Left forelimb (tissue), 1 donor: ENCODE measurements around the gene HOXB3.

Experiments
- DNase-seq: peaks from one replicate; pipeline ENCODE4 v3.0.0-alpha.2; 2018; ENCODE audit warnings: low spot score

Gene HOXB3

GRCh38 chr17:48597778-48598631, 8.0 kb upstream of the HOXB3 start:
- DNase-seq = no peak

DNA sequence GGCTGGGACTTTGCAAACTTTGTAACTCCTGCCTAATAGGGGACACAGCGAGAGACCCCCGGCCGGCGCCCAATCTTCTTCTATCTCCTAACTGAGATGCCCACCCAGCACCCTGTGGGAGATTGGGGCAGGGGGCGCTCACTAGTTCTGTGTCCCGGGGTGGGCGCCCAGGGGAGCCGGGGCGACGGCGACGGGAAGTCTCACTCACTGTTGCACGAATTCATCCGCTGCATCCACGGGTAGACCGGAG, 7.4 kb upstream of the HOXB3 start:
- DNase-seq = no peak

DNA sequence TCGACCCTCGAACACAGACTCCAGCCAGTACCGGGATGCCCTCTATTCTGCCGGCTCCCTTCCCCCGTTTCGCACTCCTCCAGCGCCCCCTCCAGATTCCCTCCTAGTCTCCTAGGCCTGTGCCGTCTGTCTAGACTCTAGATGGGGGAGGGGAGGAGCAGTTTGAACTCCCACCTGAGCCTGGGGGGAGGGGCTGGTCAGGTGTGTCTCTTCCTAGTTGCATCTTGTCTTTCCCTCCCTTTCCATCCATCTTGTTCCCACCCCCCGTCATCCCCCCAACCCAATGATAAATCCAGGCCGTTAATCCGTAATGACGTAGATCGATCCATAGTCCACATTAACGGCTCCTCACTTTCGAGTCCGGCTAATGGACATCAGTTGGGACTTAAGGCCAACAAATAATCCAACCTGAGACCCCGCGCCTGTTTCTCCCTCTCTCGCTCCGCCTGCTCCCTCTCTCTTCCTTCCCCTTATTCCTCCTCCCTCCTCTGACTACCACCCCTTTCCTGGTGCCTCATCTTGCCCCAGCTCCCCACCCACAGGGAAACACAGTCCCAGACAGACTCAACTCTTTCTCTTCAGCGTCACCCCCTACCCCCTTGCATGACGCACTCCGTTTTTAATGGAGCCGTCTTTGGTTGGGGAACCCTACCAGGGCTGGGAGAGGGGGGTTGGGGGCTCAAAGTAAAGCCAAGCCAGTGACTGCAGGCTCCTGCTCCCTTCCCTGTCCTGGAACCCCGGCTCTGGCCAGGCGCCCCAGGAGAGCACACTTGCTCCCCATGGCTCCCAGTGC, 6.9 kb upstream of the HOXB3 start:
- DNase-seq = no peak

- DNase-seq = no peak
Observed at GRCh38 chr17:48596000-48596734, 6.1 kb upstream of the HOXB3 start.

GRCh38 chr17:48595278-48595999, 5.4 kb upstream of the HOXB3 start:
- DNase-seq = no peak

DNA sequence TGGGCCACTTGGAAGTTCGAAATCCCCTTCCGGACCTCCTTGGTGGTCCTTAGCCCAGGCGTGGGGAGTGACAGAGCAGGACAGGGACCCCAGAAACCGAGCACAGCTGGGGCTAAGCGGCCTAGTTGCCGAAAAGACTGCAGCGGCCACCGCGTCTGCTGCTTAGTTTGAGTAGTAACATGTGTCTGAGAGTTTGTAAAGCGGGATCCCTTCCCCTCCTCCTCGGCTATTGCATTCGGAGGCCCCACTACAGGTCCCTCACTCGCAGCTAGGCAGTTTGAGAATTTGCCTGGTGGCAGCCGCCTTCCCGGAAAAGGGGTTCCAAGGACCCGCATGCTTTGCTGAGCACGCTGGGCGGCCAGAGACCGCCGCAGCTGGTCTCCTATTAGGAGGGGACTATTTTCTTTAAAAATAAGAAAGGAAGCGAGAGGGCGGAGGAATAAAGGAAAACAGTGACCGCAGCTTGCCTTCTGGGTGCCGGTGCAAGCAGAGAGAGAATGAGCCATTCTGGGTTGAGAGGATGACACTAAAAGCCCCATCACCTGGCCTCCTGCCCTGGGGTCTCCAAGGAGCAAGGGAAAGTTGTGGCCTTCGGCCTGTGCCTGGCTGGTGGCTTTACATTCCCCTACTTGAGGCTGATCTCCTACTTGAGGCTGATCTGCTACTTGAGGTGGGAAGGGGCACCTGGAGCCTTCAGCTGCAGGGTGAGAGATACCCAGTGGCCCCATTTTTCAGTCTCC, 4.7 kb upstream of the HOXB3 start:
- DNase-seq = no peak

GRCh38 chr17:48593840-48594537, 3.9 kb upstream of the HOXB3 start:
- no peak for DNase-seq

DNA sequence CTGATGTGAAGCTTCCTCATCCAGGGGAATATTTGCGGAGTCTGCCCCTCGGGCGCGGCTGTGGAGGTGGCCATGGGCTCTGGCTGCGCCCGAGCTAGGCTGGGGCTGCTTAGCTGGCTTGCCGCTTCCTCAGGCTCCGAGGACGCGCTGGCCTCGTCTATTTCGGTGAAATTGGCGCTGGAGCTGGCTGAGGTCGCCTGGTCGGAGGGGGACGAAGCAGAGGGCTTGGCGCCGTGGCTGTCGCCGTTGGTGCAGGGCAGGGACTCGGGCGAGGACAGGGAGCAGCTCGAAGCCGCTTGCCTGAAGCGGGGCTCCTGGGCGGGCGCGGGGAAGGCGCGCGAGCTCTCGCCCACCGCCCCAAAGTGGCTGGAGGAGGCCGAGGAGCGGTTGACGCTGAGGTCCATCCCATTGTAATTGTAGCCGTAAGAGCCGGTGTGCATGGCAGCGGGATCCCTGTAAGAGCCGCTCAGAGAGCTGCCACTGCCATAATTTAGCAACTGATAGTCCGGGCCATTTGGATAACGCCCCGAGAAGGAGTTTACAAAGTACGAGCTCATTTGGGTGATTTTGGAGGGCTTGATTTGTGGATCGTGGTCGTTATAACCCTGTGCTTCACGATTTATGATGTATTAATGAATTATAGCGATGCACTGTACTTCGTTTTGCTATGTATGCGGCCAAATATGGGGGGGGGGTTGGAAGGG, 3.2 kb upstream of the HOXB3 start, which contains the start of gene HOXB5:
HOXB5 (minus strand) TSS at position 654 of the 704 bp plus-strand sequence; CDS start at position 557, 97 bp downstream.
- DNase-seq = no peak

- DNase-seq = no peak
Observed at GRCh38 chr17:48592577-48592976, 2.5 kb upstream of the HOXB3 start.

GRCh38 chr17:48592057-48592514, 2.0 kb upstream of the HOXB3 start:
- no peak for DNase-seq

DNA sequence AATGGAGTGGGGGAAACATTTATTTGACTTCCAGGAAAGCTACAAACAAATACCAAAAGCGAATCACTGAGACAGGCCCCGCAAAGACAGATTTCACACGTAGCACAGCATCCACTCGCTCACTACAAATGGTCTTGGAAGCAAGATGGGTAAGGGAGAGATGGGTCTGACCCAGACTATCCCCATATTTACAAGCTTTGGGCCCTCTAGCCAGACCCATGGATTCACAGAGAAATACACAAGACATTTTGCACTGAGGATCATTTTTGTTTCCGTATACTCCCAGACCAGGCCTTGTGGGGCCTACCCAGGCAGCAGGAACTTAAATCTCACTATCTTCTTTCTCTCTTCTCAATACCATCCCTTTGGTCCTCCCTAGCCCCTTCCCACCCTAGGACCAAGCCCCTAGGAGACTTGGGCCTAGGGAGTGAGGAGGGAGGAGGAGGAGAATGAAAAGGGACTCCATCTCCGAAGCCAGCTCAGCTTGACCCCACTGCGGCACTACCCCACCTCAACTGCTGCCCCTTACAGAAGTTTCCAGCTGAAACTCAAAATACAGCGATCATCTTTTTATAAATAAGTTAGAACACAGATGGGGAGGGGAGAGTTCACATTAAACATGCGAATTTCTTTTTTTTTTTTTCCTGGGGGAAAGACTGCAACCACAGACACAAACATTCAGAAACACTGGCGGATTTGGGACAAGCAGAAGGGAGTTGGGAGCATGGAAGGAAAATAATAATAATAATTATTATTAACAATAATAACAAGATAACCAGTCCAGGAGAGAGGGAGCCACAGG, 1.4 kb upstream of the HOXB3 start:
- DNase-seq = no peak

DNA sequence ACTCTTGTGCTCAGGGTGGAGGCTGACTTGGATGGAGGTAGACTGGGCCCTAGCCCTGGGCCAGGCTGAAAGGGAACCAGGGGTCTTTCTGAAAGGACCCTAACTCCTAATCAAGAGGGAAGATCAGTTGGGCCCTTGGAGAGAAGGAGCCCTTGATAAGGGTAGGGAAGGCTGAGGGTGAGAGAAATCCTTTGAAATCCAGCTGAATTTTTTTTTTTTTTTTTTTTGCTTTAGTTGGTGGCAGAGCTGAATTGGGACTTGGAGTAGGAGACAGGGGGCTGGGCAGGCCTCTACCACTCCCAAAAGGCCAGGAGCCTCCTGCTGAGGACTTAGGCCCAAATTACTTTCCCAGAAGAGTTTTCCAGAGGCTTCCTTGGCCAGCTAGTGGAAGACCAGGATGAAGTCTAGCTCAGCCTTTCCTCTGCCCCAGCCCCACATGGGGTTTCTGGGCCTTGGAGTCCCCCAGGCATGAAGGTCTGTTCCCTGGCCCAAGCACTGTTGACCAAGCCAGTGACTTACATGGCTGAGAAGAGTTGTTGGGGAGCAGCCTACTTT, 643 bp upstream of the HOXB3 start:
- no peak for DNase-seq

DNA sequence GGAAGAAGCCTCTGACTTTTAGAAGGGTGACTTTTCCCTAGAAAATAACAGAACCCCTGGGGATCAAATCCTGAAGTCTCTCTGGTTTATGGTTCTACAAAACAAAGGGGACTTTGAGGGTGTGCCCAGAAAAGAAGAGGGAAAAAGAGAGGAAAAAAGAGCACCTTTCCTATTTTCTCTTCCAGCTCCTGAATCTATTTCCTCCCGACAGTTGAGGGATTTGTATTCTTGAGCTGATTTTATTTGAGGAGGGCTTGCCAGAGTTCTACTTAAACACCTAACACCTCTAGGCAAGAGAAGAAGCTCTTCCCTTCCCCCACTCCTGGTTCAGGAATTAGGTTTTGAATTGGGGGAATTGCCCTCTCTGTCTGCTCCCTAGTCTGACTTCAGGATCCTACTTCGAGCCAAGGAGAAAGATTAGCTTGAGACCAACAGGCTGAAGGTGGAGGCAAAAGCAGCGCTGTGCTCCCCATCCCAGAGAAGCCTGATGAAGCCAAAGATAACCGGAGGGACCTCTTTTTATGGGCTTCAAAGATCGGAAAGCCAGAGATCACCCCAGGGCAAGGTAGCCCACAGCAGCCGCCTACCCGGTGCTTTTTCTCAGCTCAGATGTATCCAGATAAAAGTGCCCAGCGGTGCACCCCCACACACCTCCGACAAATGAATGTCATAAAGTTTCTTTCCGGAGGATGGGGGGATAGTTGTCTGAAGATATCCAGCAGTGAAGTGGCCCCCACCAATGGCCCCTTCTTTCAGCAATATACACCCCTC, 796 bp downstream of the HOXB3 start:
- no peak for DNase-seq

DNA sequence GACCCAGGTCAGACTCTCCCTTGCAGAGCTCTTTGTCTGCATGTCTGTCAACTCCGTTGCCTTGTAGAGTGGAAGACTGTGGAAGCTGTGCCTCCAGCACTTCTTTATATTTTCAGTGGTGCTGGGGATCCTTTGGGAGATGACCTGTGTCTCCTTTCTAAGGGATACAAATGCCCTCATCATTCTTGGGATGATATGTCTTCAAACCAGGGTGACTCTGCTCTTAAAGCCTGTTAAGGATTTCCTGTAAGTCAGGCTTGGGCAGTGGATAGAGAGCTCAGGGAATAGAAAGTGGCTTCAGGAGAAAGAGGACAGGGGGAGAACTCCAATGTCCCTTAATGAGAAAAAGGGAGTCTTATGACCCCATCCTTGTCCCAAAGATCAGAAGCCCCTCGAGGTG, 1.5 kb downstream of the HOXB3 start:
- no peak for DNase-seq

DNA sequence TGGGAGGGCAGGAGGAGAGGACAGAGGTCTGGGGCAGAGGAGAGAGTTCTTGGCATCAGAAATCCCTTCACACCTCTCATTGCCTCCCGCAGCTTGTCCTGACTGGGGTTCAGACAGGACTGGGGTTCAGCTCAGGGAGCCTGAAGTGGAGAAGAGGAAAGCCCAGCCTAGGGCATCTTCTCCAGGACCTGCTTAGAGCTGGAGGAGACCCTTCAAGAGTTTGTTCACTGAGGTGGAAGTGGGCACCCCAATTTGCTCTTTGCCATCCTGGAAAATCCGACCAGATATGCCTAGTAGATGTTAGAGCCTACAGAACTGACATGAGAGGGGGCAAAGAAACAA, 2.0 kb downstream of the HOXB3 start:
- no peak for DNase-seq

DNA sequence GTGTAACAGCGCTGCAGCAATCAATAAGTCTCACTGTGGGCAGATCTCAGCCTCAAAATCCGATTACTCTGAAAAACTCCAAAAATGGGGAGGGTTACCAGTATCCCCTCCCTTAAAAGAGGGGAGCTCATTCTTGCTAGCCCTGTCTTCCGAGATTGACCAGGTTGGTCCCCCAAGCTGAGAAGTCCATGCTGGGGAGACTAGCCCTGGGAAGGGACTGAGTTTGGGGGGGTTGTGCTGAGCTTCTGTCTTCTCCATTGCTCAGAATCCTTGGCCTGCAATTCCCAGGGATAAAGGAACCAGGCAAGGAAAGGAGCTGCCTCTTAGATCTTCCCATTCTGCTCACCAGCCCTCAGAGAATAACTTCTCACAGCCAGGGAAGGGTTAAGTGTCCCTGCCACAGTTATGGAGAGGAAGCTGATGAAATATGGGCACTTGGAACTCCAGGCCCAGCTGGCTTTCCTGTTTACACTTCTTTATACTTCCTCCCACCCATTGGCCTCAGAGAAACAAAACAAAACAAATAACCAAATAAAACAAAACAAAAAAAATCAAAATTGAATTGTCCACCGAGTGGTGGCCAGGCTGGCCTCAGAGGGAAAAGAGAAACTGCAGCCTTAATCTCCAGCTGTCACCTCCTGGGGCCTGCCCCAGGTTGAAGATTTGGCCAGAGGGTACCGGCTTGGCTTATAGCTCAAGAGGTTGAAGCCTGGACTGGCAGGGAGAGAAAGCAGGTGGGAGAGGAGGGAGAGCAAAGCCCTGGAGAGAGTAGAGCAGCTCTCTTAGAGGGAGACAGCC, 2.6 kb downstream of the HOXB3 start:
- DNase-seq = no peak
